Keratinocyte (primary cell): ENCODE data around the gene CYB5R4. TPM values are rescaled to one million over a fixed set of nuclear protein-coding genes. Genes with fewer than 3 reads are reported as not detected.

Experiments used
- DNase-seq: peaks from one replicate; pipeline ENCODE4 v3.0.0-alpha.2; 2011; ENCODE audit warnings: low read depth, missing footprints, low spot score
- FAIRE-seq: peaks from 2 replicates; lab custom pipeline; 2011; peaks lifted over from hg19 to GRCh38; lab: Jason Lieb, UNC
- H2AFZ ChIP-seq: 2 replicates; pipeline ENCODE4 v1.6.0; 2012; ENCODE audit warnings: low read length, control low read depth, inconsistent platforms; ENCODE audit not compliant: control insufficient read depth
- H3K27ac ChIP-seq: 2 replicates; pipeline ENCODE4 v1.5.1; 2011; ENCODE audit warnings: low read length; ENCODE audit not compliant: control insufficient read depth, insufficient read depth
- H3K27me3 ChIP-seq: 3 replicates; pipeline ENCODE4 v1.6.0; 2011; ENCODE audit warnings: low read length; ENCODE audit not compliant: control insufficient read depth, insufficient read depth; ENCODE audit errors: extremely low read depth
- H3K36me3 ChIP-seq, 2 experiments: 2 replicates in 1 of 2; 3 replicates in 1 of 2; pipeline ENCODE4 v1.5.1; 2011; ENCODE audit warnings: low read length in 2 of 2, mild to moderate bottlenecking in 1 of 2; ENCODE audit not compliant: control insufficient read depth in 2 of 2, insufficient read depth in 2 of 2; ENCODE audit errors: extremely low read depth in 1 of 2
- H3K4me1 ChIP-seq: 3 replicates; pipeline ENCODE4 v1.5.1; 2011; ENCODE audit warnings: low read length; ENCODE audit not compliant: control insufficient read depth, insufficient read depth; ENCODE audit errors: extremely low read depth
- H3K4me2 ChIP-seq: 3 replicates; pipeline ENCODE4 v1.6.0; 2011; ENCODE audit warnings: low read depth, low read length; ENCODE audit not compliant: control insufficient read depth, insufficient read depth; ENCODE audit errors: extremely low read depth
- H3K4me3 ChIP-seq, 3 experiments: fragments of 200-600 bp in 1 of 3; sonication (generic) in 1 of 3; 2 replicates in 2 of 3; 3 replicates in 1 of 3; pipeline ENCODE4 v1.5.1; 2011 to 2016; ENCODE audit warnings: low read length in 3 of 3, mild to moderate bottlenecking in 3 of 3, control low read depth in 2 of 3, inconsistent platforms in 1 of 3, low read depth in 1 of 3, mixed read lengths in 1 of 3, mixed run types in 1 of 3, moderate library complexity in 1 of 3; ENCODE audit not compliant: control insufficient read depth in 2 of 3, insufficient read depth in 2 of 3; ENCODE audit errors: extremely low read depth in 1 of 3
- H3K79me2 ChIP-seq: 2 replicates; pipeline ENCODE4 v1.6.0; 2012; ENCODE audit warnings: low read length; ENCODE audit not compliant: control insufficient read depth, insufficient read depth
- H3K9ac ChIP-seq: 3 replicates; pipeline ENCODE4 v1.6.0; 2011; ENCODE audit warnings: low read length; ENCODE audit not compliant: control insufficient read depth, insufficient read depth; ENCODE audit errors: extremely low read depth
- H3K9me1 ChIP-seq: 3 replicates; pipeline ENCODE4 v1.6.0; 2011; ENCODE audit warnings: low read length; ENCODE audit not compliant: control insufficient read depth, insufficient read depth; ENCODE audit errors: extremely low read depth
- H3K9me3 ChIP-seq: 2 replicates; pipeline ENCODE4 v1.5.1; 2012; ENCODE audit warnings: low read depth, low read length; ENCODE audit not compliant: control insufficient read depth
- H4K20me1 ChIP-seq: 3 replicates; pipeline ENCODE4 v1.6.0; 2011; ENCODE audit warnings: low read length; ENCODE audit not compliant: control insufficient read depth, insufficient read depth; ENCODE audit errors: extremely low read depth
- CTCF ChIP-seq, 3 experiments: IDR thresholded peaks in 1 of 3; conservative IDR thresholded peaks in 1 of 3; optimal IDR thresholded peaks in 1 of 3; 2 replicates in 2 of 3; 3 replicates in 1 of 3; pipeline versions ENCODE3 to v1.5.1; 2011; ENCODE audit warnings: low read length in 3 of 3, mild to moderate bottlenecking in 3 of 3, moderate library complexity in 2 of 3, control low read depth in 1 of 3, inconsistent platforms in 1 of 3; ENCODE audit not compliant: insufficient read depth in 2 of 3; ENCODE audit errors: extremely low read depth in 1 of 3
- EZH2 ChIP-seq: IDR thresholded peaks from one replicate; pipeline ENCODE4 v1.6.1; 2012; ENCODE audit warnings: inconsistent platforms, mild to moderate bottlenecking, low read length, moderate library complexity
- dilution Hi-C: fragments of 300-500 bp; cut with MboI; formaldehyde crosslinking; loops from one replicate; pipeline ENCODE4 v1.7.0; 2020; ENCODE audit warnings: low sequenced_read_pairs; ENCODE audit not compliant: extremely low pct_ligation_motif_present
- polyA plus RNA-seq, 5 experiments: library from polyadenylated mRNA; depleted of rRNA in 3 of 5; stranded (reverse) in 3 of 5; stranded (forward) in 1 of 5; unstranded in 1 of 5; fragments of >200 nt; gene quantifications; 1 replicate in 1 of 5; 2 replicates in 3 of 5; 3 replicates in 1 of 5; pipeline versions ENCODE4 v1.2.1 to v1.2.3, GENCODE V29; 2011 to 2012; ENCODE audit warnings: missing spikeins in 2 of 5, low read depth in 1 of 5, low replicate concordance in 1 of 5

Gene CYB5R4
- polyA plus RNA-seq, 1 donor (not counting 4 experiments of a cell fraction or from before 2014, with no cell fraction given) = 14.0 TPM

GRCh38 chr6:83846291-83846690 is 13.2 kb upstream of the CYB5R4 start:
- H3K4me2 ChIP-seq = no peak overlapping the region
- no peak overlapping the region for H3K4me3 ChIP-seq
- FAIRE-seq (no peak), DNase-seq (no peak)
- no peaks in the 10 kb centered on the region for H3K9me3 ChIP-seq
- no peaks in the 10 kb centered on the region for H3K36me3 ChIP-seq
- H3K79me2 ChIP-seq = no peaks in the 10 kb centered on the region
- H3K27ac ChIP-seq = no peak overlapping the region
- H3K9ac ChIP-seq = no peak overlapping the region
- dilution Hi-C loops = no loop called here
- no peaks in the 10 kb centered on the region for H3K9me1 ChIP-seq
- no peak overlapping the region for H2AFZ ChIP-seq
- TF ChIP-seq CTCF (optimal IDR thresholded peaks at IDR 0.05 in 1 of 3, IDR thresholded peaks at IDR 0.05 in 1 of 3, conservative IDR thresholded peaks at IDR 0.05 in 1 of 3; ENCODE audit: extremely low read depth in 1 of 3, insufficient read depth in 2 of 3, low read length in 3 of 3) (no peak), EZH2 (no peak)
- H4K20me1 ChIP-seq = no peaks in the 10 kb centered on the region
- peaks cover 4% of the 10 kb centered on the region for H3K4me1 ChIP-seq
- no peaks in the 10 kb centered on the region for H3K27me3 ChIP-seq

- TF ChIP-seq CTCF (optimal IDR thresholded peaks at IDR 0.05 in 1 of 3, IDR thresholded peaks at IDR 0.05 in 1 of 3, conservative IDR thresholded peaks at IDR 0.05 in 1 of 3; ENCODE audit: extremely low read depth in 1 of 3, insufficient read depth in 2 of 3, low read length in 3 of 3) = no peak
- no peak for TF ChIP-seq EZH2
- no peaks in the 10 kb centered on the region for H3K9me3 ChIP-seq
These were observed 12.3 kb upstream of the CYB5R4 start for GRCh38 chr6:83847179-83847578.

More at GRCh38 chr6:83847179-83847578, 12.3 kb upstream of the CYB5R4 start:
- no peaks in the 10 kb centered on the region for H3K9me1 ChIP-seq
- no peak for DNase-seq
- no peaks in the 10 kb centered on the region for H4K20me1 ChIP-seq
- dilution Hi-C loops = no loop called here
- H3K27ac ChIP-seq = no peak overlapping the region
- no peak overlapping the region for H3K9ac ChIP-seq
- H3K4me3 ChIP-seq = no peak overlapping the region
- H3K4me2 ChIP-seq = no peak overlapping the region
- H3K4me1 ChIP-seq = peaks cover 4% of the 10 kb centered on the region
- FAIRE-seq = no peak
- no peaks in the 10 kb centered on the region for H3K27me3 ChIP-seq
- H2AFZ ChIP-seq = no peak overlapping the region
- no peaks in the 10 kb centered on the region for H3K36me3 ChIP-seq
- no peaks in the 10 kb centered on the region for H3K79me2 ChIP-seq
